Measurements from ENCODE around the gene FXN. TPM values are rescaled to one million over a fixed set of nuclear protein-coding genes. Genes with fewer than 3 reads are reported as not detected.

Gene FXN
- polyA plus RNA-seq, 1 of the 3 experiments (the other 2 are of a cell fraction), result 15.7 TPM

DNA sequence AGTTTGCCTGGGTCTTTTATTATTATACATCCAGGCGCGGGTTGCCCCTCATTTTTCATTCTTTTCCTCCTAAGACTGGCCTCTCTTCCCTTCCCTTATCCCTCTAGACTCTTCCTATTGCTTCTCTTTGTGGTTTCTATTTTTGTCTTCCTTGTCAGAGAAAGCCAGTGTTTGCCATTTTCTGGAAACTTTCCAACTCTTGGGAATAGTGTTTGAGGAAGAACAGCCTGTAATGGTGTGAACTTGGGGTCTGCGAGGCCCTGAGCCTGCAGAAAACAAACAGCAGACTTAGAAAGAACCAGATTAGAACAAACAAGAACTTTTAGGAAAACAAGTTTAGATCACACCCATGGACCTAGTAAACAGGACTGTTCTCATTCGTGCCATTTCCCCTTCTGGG lies 37.2 kb upstream of the FXN start:
- Histone ChIP-seq H3K27ac (ENCODE audit: low read depth in 2 of 2, low read length in 1 of 2) (no peak overlapping the region), H3K4me2 (no peak overlapping the region), H3K27me3 (ENCODE audit: insufficient read depth) (peaks cover 53% of the 10 kb centered on the region; the same call in 1 of the 2 replicates), H3K9me2 (no peaks in the 10 kb centered on the region), H3K79me2 (ENCODE audit: insufficient read depth) (no peaks in the 10 kb centered on the region), H3K36me3 (replicated peaks in 1 of 2; ENCODE audit: control insufficient read depth in 1 of 2, insufficient read depth in 2 of 2, low read length in 1 of 2) (no peaks in the 10 kb centered on the region), H3K4me3 (ENCODE audit: low read depth in 2 of 2, low read length in 1 of 2) (no peak overlapping the region), H3K9me3 (no peaks in the 10 kb centered on the region), H4K20me1 (ENCODE audit: insufficient read depth) (no peaks in the 10 kb centered on the region), H3K9ac (no peak overlapping the region), H2AFZ (ENCODE audit: low read depth) (no peak overlapping the region), H3K4me1 (ENCODE audit: control insufficient read depth in 1 of 2, insufficient read depth in 2 of 2, low read depth in 1 of 2, low read length in 1 of 2) (no peaks in the 10 kb centered on the region), H3F3A (replicated peaks; ENCODE audit: insufficient read depth) (no peaks in the 10 kb centered on the region)
- DNase-seq, result no peak
- TF ChIP-seq, protein P1, sequence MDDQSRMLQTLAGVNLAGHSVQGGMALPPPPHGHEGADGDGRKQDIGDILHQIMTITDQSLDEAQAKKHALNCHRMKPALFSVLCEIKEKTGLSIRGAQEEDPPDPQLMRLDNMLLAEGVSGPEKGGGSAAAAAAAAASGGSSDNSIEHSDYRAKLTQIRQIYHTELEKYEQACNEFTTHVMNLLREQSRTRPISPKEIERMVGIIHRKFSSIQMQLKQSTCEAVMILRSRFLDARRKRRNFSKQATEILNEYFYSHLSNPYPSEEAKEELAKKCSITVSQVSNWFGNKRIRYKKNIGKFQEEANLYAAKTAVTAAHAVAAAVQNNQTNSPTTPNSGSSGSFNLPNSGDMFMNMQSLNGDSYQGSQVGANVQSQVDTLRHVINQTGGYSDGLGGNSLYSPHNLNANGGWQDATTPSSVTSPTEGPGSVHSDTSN (IDR thresholded peaks at IDR 0.05), result no peak
- TF ChIP-seq SIN3A (IDR thresholded peaks at IDR 0.05; ENCODE audit: borderline replicate concordance, low read depth, low read length) (no peak), MEF2A (IDR thresholded peaks at IDR 0.05; ENCODE audit: borderline replicate concordance, low read depth) (no peak), RFX5 (IDR thresholded peaks at IDR 0.05; ENCODE audit: low read length) (no peak), GATA2 (CRISPR knock-in tag; IDR thresholded peaks at IDR 0.05) (no peak), FOXM1 (IDR thresholded peaks at IDR 0.05; ENCODE audit: low read depth) (no peak), RCOR1 (IDR thresholded peaks at IDR 0.05; ENCODE audit: low read length) (no peak), TCF12 (IDR thresholded peaks at IDR 0.05) (no peak), EP300 (IDR thresholded peaks at IDR 0.05; ENCODE audit: borderline replicate concordance in 1 of 2, low read depth in 1 of 2, low read length in 1 of 2) (no peak), CHD2 (IDR thresholded peaks at IDR 0.05; ENCODE audit: low read length, partially characterized antibody) (no peak), EZH2phosphoT487 (IDR thresholded peaks at IDR 0.05; ENCODE audit: borderline replicate concordance, low read depth) (no peak), MXI1 (IDR thresholded peaks at IDR 0.05; ENCODE audit: low read depth, low read length) (no peak), NFIC (IDR thresholded peaks at IDR 0.05; ENCODE audit: borderline replicate concordance) (no peak)
- TF ChIP-seq, protein P2, sequence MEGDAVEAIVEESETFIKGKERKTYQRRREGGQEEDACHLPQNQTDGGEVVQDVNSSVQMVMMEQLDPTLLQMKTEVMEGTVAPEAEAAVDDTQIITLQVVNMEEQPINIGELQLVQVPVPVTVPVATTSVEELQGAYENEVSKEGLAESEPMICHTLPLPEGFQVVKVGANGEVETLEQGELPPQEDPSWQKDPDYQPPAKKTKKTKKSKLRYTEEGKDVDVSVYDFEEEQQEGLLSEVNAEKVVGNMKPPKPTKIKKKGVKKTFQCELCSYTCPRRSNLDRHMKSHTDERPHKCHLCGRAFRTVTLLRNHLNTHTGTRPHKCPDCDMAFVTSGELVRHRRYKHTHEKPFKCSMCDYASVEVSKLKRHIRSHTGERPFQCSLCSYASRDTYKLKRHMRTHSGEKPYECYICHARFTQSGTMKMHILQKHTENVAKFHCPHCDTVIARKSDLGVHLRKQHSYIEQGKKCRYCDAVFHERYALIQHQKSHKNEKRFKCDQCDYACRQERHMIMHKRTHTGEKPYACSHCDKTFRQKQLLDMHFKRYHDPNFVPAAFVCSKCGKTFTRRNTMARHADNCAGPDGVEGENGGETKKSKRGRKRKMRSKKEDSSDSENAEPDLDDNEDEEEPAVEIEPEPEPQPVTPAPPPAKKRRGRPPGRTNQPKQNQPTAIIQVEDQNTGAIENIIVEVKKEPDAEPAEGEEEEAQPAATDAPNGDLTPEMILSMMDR (IDR thresholded peaks at IDR 0.05), result no peak
- TF ChIP-seq, protein P3, sequence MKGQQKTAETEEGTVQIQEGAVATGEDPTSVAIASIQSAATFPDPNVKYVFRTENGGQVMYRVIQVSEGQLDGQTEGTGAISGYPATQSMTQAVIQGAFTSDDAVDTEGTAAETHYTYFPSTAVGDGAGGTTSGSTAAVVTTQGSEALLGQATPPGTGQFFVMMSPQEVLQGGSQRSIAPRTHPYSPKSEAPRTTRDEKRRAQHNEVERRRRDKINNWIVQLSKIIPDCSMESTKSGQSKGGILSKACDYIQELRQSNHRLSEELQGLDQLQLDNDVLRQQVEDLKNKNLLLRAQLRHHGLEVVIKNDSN (IDR thresholded peaks at IDR 0.05; ENCODE audit: borderline replicate concordance, low read depth), result no peak
- ChIA-PET POLR2A (no interaction called here), CTCF (interaction anchor here (1.2 to 1.3 kb wide), 2 partner anchors 12 to 23 kb away, joined by 3 read pairs; no protein-coding TSS in a partner anchor)
- 2% methylated on average over 4 of the region's 4 CpGs for WGBS (ENCODE audit: low lambda C conversion rate)

DNA sequence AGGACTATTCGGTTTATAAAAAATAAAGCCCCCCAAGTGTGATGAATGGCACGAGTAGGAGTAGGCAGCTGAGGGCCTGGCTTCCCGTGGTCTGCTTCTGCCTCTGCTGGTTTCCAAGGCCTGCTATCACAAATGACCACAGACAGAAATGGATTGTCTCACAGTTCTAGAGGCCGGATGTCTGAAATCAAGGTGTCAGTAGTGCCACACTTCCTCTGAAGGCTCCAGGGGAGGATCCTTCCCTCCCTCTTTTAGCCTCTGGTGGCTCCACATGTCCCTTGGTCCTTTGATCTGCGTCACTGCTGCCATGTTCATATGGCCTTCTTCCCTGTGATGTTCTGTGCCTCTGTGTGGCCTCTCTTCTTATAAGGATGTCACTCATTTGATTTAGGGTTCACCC lies 36.7 kb upstream of the FXN start:
- Histone ChIP-seq H3K79me2 (ENCODE audit: insufficient read depth) (no peaks in the 10 kb centered on the region), H3K36me3 (replicated peaks in 1 of 2; ENCODE audit: control insufficient read depth in 1 of 2, insufficient read depth in 2 of 2, low read length in 1 of 2) (no peaks in the 10 kb centered on the region), H3K9me2 (no peaks in the 10 kb centered on the region), H2AFZ (ENCODE audit: low read depth) (no peak overlapping the region), H3K9ac (no peak overlapping the region), H4K20me1 (ENCODE audit: insufficient read depth) (no peaks in the 10 kb centered on the region), H3K9me3 (no peaks in the 10 kb centered on the region), H3K4me3 (ENCODE audit: low read depth in 2 of 2, low read length in 1 of 2) (no peak overlapping the region), H3K27me3 (ENCODE audit: insufficient read depth) (peaks cover 57% of the 10 kb centered on the region; the same call in 1 of the 2 replicates), H3F3A (replicated peaks; ENCODE audit: insufficient read depth) (no peaks in the 10 kb centered on the region), H3K4me2 (no peak overlapping the region), H3K27ac (ENCODE audit: low read depth in 2 of 2, low read length in 1 of 2) (no peak overlapping the region), H3K4me1 (ENCODE audit: control insufficient read depth in 1 of 2, insufficient read depth in 2 of 2, low read depth in 1 of 2, low read length in 1 of 2) (no peaks in the 10 kb centered on the region)
- ChIA-PET POLR2A (no interaction called here), CTCF (interaction anchor here (0.7 to 1.4 kb wide), 7 partner anchors 12 to 154 kb away, joined by 3 to 5 read pairs (median 4); no protein-coding TSS in a partner anchor)
- TF ChIP-seq FOXJ3 (CRISPR knock-in tag; IDR thresholded peaks at IDR 0.05) (no peak), EP300 (IDR thresholded peaks at IDR 0.05; ENCODE audit: borderline replicate concordance in 1 of 2, low read depth in 1 of 2, low read length in 1 of 2) (no peak), EZH2phosphoT487 (IDR thresholded peaks at IDR 0.05; ENCODE audit: borderline replicate concordance, low read depth) (no peak), RCOR1 (IDR thresholded peaks at IDR 0.05; ENCODE audit: low read length) (no peak), SIN3A (IDR thresholded peaks at IDR 0.05; ENCODE audit: borderline replicate concordance, low read depth, low read length) (no peak), RFX5 (IDR thresholded peaks at IDR 0.05; ENCODE audit: low read length) (no peak), ELF1 (IDR thresholded peaks at IDR 0.05) (no peak), YY1 (IDR thresholded peaks at IDR 0.05; ENCODE audit: low read depth) (no peak), NRF1 (IDR thresholded peaks at IDR 0.05; ENCODE audit: low read depth, low read length) (no peak)
- TF ChIP-seq, protein P4, sequence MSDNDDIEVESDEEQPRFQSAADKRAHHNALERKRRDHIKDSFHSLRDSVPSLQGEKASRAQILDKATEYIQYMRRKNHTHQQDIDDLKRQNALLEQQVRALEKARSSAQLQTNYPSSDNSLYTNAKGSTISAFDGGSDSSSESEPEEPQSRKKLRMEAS (IDR thresholded peaks at IDR 0.05; ENCODE audit: low read depth), result no peak
- TF ChIP-seq, protein P1 (IDR thresholded peaks at IDR 0.05), result no peak
- WGBS (ENCODE audit: low lambda C conversion rate), result 7% methylated on average over 5 of the region's 5 CpGs
- DNase-seq, result no peak
